Measurements from ENCODE around the gene SMAD7.

DNA sequence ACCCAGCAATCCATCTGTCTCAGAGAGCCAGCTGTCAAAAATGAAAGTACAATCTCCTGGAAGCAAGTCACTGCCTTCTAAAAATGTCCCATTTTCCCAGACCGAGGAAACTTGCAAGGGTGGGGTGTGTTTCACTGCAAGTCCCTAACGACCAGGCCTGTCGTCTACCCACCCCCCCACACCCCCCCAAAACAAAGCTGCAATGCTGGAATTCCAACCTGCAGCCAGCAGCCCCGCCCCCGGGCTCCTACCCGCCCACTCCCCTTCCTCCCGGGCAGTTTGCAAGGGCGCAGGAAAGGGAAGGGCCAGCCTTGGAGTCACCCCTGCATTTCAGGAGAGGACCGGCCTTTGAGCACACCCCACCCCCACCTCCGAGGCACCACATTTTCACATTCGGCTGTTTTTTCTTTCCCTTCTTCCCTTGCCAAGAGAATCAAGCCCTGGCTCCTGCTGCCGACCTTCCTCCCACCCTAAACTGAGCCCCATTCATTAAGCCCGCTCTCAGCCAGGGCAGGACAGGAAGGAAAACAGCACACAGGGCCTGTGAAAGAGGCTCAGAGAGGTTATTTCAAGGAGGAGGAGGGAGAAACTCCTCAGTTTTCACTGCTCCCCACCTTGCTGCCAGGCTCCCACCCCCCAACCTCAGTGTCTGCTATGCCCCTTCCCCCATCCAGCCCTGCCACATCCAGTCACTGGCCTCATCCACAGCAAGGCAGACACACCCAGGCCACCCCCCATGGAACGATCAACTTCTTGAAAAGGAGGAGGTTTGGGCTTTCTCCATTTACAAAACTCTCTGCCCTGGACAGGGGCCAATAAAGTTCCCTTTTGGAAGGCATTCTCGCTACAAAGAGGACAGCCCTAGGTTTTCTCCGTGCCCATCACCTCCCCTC, 11.3 kb downstream of the SMAD7 start:
- TF ChIP-seq GATA3 (IDR thresholded peaks at IDR 0.05; ENCODE audit: low read depth, low read length) (no peak), GATA2 (IDR thresholded peaks at IDR 0.05; ENCODE audit: low read depth, low read length) (no peak)
